Natural killer cell (primary cell): Measurements from ENCODE around the gene CALML5. TPM values are rescaled to one million over a fixed set of nuclear protein-coding genes. Genes with fewer than 3 reads are reported as not detected.
A peak's percentile ranks its signal among the peaks of the same experiment; 100 is the strongest.

Experiments
- ATAC-seq, 3 donors: fragments of 150-1000 bp in 2 of 3; fragments of 200-7000 bp in 1 of 3; cut with Tn5 transposase; 1 replicate in 1 of 3; 2 replicates in 2 of 3; pipeline ENCODE4 v1.10.0; 2021; ENCODE audit warnings: mild to moderate bottlenecking in 2 of 3, moderate library complexity in 2 of 3
- DNase-seq, 2 donors: peaks; one replicate each; pipeline versions ENCODE4 v3.0.0 to v3.0.0-alpha.2; 2013 to 2021; ENCODE audit warnings: mixed read lengths in 1 of 2
- H3K27ac ChIP-seq: one replicate; pipeline ENCODE4 v1.5.1; 2013; ENCODE audit warnings: mild to moderate bottlenecking, low read length
- H3K27me3 ChIP-seq: one replicate; pipeline ENCODE4 v1.6.1; 2013; ENCODE audit warnings: low read length; ENCODE audit not compliant: control insufficient read depth, insufficient read depth
- H3K36me3 ChIP-seq: one replicate; pipeline ENCODE4 v1.6.1; 2013; ENCODE audit warnings: low read length; ENCODE audit not compliant: control insufficient read depth, insufficient read depth
- H3K4me1 ChIP-seq: one replicate; pipeline ENCODE4 v1.6.1; 2013; ENCODE audit warnings: low read length; ENCODE audit not compliant: control insufficient read depth, insufficient read depth
- H3K4me3 ChIP-seq: one replicate; pipeline ENCODE4 v1.5.1; 2013; ENCODE audit warnings: low read length
- H3K9me3 ChIP-seq: one replicate; pipeline ENCODE4 v1.6.1; 2013; ENCODE audit warnings: low read length; ENCODE audit not compliant: control insufficient read depth, insufficient read depth
- H3K27ac Mint-ChIP-seq, 2 donors: one replicate each; pipeline ENCODE4 v1.8.0; 2022; ENCODE audit warnings: mild to moderate bottlenecking in 2 of 2, mixed read lengths in 2 of 2, moderate library complexity in 1 of 2
- H3K27me3 Mint-ChIP-seq, 2 donors: one replicate each; pipeline ENCODE4 v1.8.0; 2022; ENCODE audit warnings: low read depth in 2 of 2, mixed read lengths in 2 of 2
- H3K36me3 Mint-ChIP-seq: one replicate; pipeline ENCODE4 v1.8.0; 2022; ENCODE audit warnings: mixed read lengths
- H3K4me1 Mint-ChIP-seq, 2 donors: one replicate each; pipeline ENCODE4 v1.8.0; 2022; ENCODE audit warnings: mixed read lengths in 2 of 2
- H3K4me3 Mint-ChIP-seq: one replicate; pipeline ENCODE4 v1.8.0; 2022; ENCODE audit warnings: mild to moderate bottlenecking, moderate library complexity, mixed read lengths
- H3K9me3 Mint-ChIP-seq, 2 donors: one replicate each; pipeline ENCODE4 v1.8.0; 2022; ENCODE audit warnings: mixed read lengths in 2 of 2
- CTCF ChIP-seq: fragments of 200-600 bp; IDR thresholded peaks from one replicate; pipeline ENCODE4 v1.8.0; 2022; ENCODE audit warnings: antibody characterized with exemption
- WGBS: methylation state at CpG from one replicate; pipeline ENCODE4 v1.1.7; 2013; ENCODE audit warnings: missing lambda C conversion rate; ENCODE audit not compliant: insufficient coverage; 5-methylcytosine and 5-hydroxymethylcytosine counted together
- intact Hi-C: fragments of 100-400 bp; cut with micrococcal nuclease; formaldehyde crosslinking; loops from one replicate; pipeline ENCODE4 v1.14.2; 2022
- total RNA-seq, 4 donors: library from RNA; stranded (reverse); fragments of 120-200 nt in 1 of 4; gene quantifications; one replicate each; pipeline versions ENCODE4 v1.2.3 to v1.2.4, GENCODE V29; 2013 to 2022

CALML5 gene
- total RNA-seq, 3 donors from 2014 or later (not counting 1 experiment from before 2014, with no cell fraction given), result not detected

GRCh38 chr10:5497289-5497688 is 2.1 kb downstream of the CALML5 start:
- no peaks in the 10 kb centered on the region for H3K4me1 Mint-ChIP-seq
- peak in 1 of 3 donors; percentile 9 for ATAC-seq
- no peak overlapping the region for H3K4me3 Mint-ChIP-seq
- H3K4me3 ChIP-seq, result no peak overlapping the region
- peaks cover 0 to 4% of the 10 kb centered on the region in 2 donors for H3K27me3 Mint-ChIP-seq
- H3K36me3 Mint-ChIP-seq, result no peaks in the 10 kb centered on the region
- H3K27ac Mint-ChIP-seq, result no peak overlapping the region
- no peaks in the 10 kb centered on the region for H3K9me3 Mint-ChIP-seq
- H3K9me3 ChIP-seq, result no peaks in the 10 kb centered on the region
- TF ChIP-seq CTCF, result no peak
- intact Hi-C loops, result no loop called here
- H3K27me3 ChIP-seq, result no peaks in the 10 kb centered on the region
- H3K36me3 ChIP-seq, result no peaks in the 10 kb centered on the region
- H3K4me1 ChIP-seq, result no peaks in the 10 kb centered on the region
- no peak overlapping the region for H3K27ac ChIP-seq
- 86% methylated on average over 6 of the region's 6 CpGs for WGBS
- no peak for DNase-seq

GRCh38 chr10:5496261-5497250 is 2.8 kb downstream of the CALML5 start:
- no peak overlapping the region for H3K4me3 Mint-ChIP-seq

GRCh38 chr10:5494611-5495010 is 4.8 kb downstream of the CALML5 start:
- no peaks in the 10 kb centered on the region for H3K36me3 ChIP-seq
- Mint-ChIP-seq H3K27me3 (no peaks in the 10 kb centered on the region), H3K4me1 (no peaks in the 10 kb centered on the region), H3K27ac (no peak overlapping the region), H3K9me3 (no peaks in the 10 kb centered on the region), H3K36me3 (no peaks in the 10 kb centered on the region), H3K4me3 (no peak overlapping the region)
- intact Hi-C loops, result no loop called here
- TF ChIP-seq CTCF, result no peak
- H3K4me1 ChIP-seq, result no peaks in the 10 kb centered on the region
- H3K27me3 ChIP-seq, result no peaks in the 10 kb centered on the region
- no peak overlapping the region for H3K27ac ChIP-seq
- ATAC-seq, result no peak
- WGBS, result 83% methylated on average over 7 of the region's 8 CpGs
- no peaks in the 10 kb centered on the region for H3K9me3 ChIP-seq
- DNase-seq, result no peak
- H3K4me3 ChIP-seq, result no peak overlapping the region

More at GRCh38 chr10:5496261-5497250, 2.8 kb downstream of the CALML5 start:
- Histone ChIP-seq H3K36me3 (no peaks in the 10 kb centered on the region), H3K27ac (no peak overlapping the region), H3K9me3 (no peaks in the 10 kb centered on the region), H3K4me3 (no peak overlapping the region), H3K4me1 (no peaks in the 10 kb centered on the region), H3K27me3 (no peaks in the 10 kb centered on the region)
- DNase-seq (no peak), ATAC-seq (no peak)
- WGBS, result 93% methylated on average over 25 of the region's 25 CpGs
- intact Hi-C loops, result no loop called here
- Mint-ChIP-seq H3K4me1 (no peaks in the 10 kb centered on the region), H3K27me3 (peaks cover 0 to 4% of the 10 kb centered on the region in 2 donors), H3K36me3 (no peaks in the 10 kb centered on the region), H3K27ac (no peak overlapping the region), H3K9me3 (no peaks in the 10 kb centered on the region)
- TF ChIP-seq CTCF, result no peak
